Right ventricle myocardium superior (tissue), 1 donor: Measurements from ENCODE around the gene ANXA6. TPM values are rescaled to one million over a fixed set of nuclear protein-coding genes. Genes with fewer than 3 reads are reported as not detected.
"Not testable (repeated sequence)": the region's sequence is repeated elsewhere in the genome, so short reads cannot be mapped to it uniquely, and the experiment has no call there.

Source experiments
- ATAC-seq: fragments of 200-7000 bp; cut with Tn5 transposase; one replicate; pipeline ENCODE4 v1.9.1; 2020; ENCODE audit warnings: mild to moderate bottlenecking; ENCODE audit not compliant: poor library complexity
- DNase-seq: peaks from one replicate; pipeline ENCODE4 v3.0.0-alpha.2; 2020
- intact Hi-C: fragments of 100-400 bp; cut with DNase I; formaldehyde crosslinking; loops from one replicate; pipeline ENCODE4 v1.11.2; 2022
- total RNA-seq: library from RNA; stranded (reverse); fragmentation: NEBNext Ultra II Directional; extraction: Animal tissue kit (Norgen Biotek cat#: 25700); gene quantifications from one replicate; pipeline ENCODE4 v1.2.1, GENCODE V29; 2021
- donor health status: DM: no; HTN: yes; CAD: no; lungs with severe emphysema.

Gene ANXA6
- total RNA-seq, 1 donor from 2014 or later: 202 TPM

GRCh38 chr5:151182976-151183375 is 25.4 kb upstream of the ANXA6 start:
- ATAC-seq: no peak
- intact Hi-C loops: no loop called here
- no peak for DNase-seq

GRCh38 chr5:151182524-151182900 is 24.9 kb upstream of the ANXA6 start:
- no peak for ATAC-seq
- intact Hi-C loops: no loop called here
- DNase-seq: no peak

- intact Hi-C loops: no loop called here
- DNase-seq: no peak
- no peak for ATAC-seq
Observed at GRCh38 chr5:151181818-151182523, 24.4 kb upstream of the ANXA6 start.

- DNase-seq (no peak), ATAC-seq (no peak)
- intact Hi-C loops: no loop called here
Observed at GRCh38 chr5:151180291-151180690, 22.7 kb upstream of the ANXA6 start.

GRCh38 chr5:151179489-151179840 is 21.9 kb upstream of the ANXA6 start:
- DNase-seq (no peak), ATAC-seq (no peak)
- intact Hi-C loops: no loop called here

GRCh38 chr5:151178777-151179488 is 21.4 kb upstream of the ANXA6 start:
- no peak for ATAC-seq
- intact Hi-C loops: no loop called here
- no peak for DNase-seq

GRCh38 chr5:151178372-151178771 is 20.8 kb upstream of the ANXA6 start:
- no peak for ATAC-seq
- no peak for DNase-seq

GRCh38 chr5:151176268-151176667 is 18.7 kb upstream of the ANXA6 start:
- ATAC-seq, intact Hi-C loops, DNase-seq: not testable (repeated sequence)

More at GRCh38 chr5:151178372-151178771, 20.8 kb upstream of the ANXA6 start:
- intact Hi-C loops: no loop called here

GRCh38 chr5:151174612-151175101 is 17.1 kb upstream of the ANXA6 start:
- ATAC-seq: peak; percentile 53
- peak; percentile 58 for DNase-seq
- intact Hi-C loops: no loop called here

GRCh38 chr5:151173711-151174611 is 16.4 kb upstream of the ANXA6 start:
- DNase-seq: no peak
- peak; percentile 37 for ATAC-seq
- intact Hi-C loops: no loop called here

- intact Hi-C loops: no loop called here
- DNase-seq: no peak
- ATAC-seq: no peak
Observed at GRCh38 chr5:151171529-151171928, 13.9 kb upstream of the ANXA6 start.

- intact Hi-C loops: no loop called here
- no peak for ATAC-seq
- DNase-seq: no peak
Observed at GRCh38 chr5:151168602-151169344, 11.2 kb upstream of the ANXA6 start.

GRCh38 chr5:151167022-151167421 is 9.4 kb upstream of the ANXA6 start:
- no peak for DNase-seq
- intact Hi-C loops: no loop called here
- no peak for ATAC-seq

- DNase-seq (peak; percentile 79), ATAC-seq (peak; percentile 90)
- intact Hi-C loops: loop anchor here (5.0 kb wide), 1 partner anchor 38 kb away; no protein-coding TSS in a partner anchor
Observed at GRCh38 chr5:151164687-151165392, 7.3 kb upstream of the ANXA6 start.

GRCh38 chr5:151162776-151163175 is 5.2 kb upstream of the ANXA6 start:
- intact Hi-C loops: loop anchor here (5.0 kb wide), 1 partner anchor 35 kb away; no protein-coding TSS in a partner anchor
- DNase-seq (no peak), ATAC-seq (no peak)

GRCh38 chr5:151159649-151160373 is 2.2 kb upstream of the ANXA6 start:
- intact Hi-C loops: loop anchor here (5.0 kb wide), 1 partner anchor 33 kb away; no protein-coding TSS in a partner anchor
- ATAC-seq (no peak), DNase-seq (no peak)

GRCh38 chr5:151158287-151158661 is 695 bp upstream of the ANXA6 start:
- no peak for DNase-seq
- intact Hi-C loops: no loop called here
- no peak for ATAC-seq
